H9 (cell line): ENCODE results near the gene PPARD. TPM values are rescaled to one million over a fixed set of nuclear protein-coding genes. Genes with fewer than 3 reads are reported as not detected.

Experiments used
- DNase-seq: peaks from one replicate; pipeline ENCODE4 v3.0.0-alpha.2; 2017
- H2AFZ ChIP-seq: one replicate; pipeline ENCODE4 v1.6.1; 2013; ENCODE audit warnings: mild to moderate bottlenecking, low read length, control low read depth, moderate library complexity
- H2AK5ac ChIP-seq: 2 replicates; pipeline ENCODE4 v1.6.1; 2013; ENCODE audit warnings: low read length, control low read depth, mixed read lengths; ENCODE audit not compliant: insufficient read length
- H2BK120ac ChIP-seq: one replicate; pipeline ENCODE4 v1.6.1; 2013; ENCODE audit warnings: low read depth, mild to moderate bottlenecking, low read length, control low read depth, inconsistent platforms; ENCODE audit not compliant: poor library complexity, severe bottlenecking
- H2BK12ac ChIP-seq: 2 replicates; pipeline ENCODE4 v1.6.1; 2013; ENCODE audit warnings: low read length, control low read depth, mixed read lengths, low read depth; ENCODE audit not compliant: insufficient read length
- H2BK15ac ChIP-seq: 2 replicates; pipeline ENCODE4 v1.6.1; 2013; ENCODE audit warnings: low read depth, low read length, control low read depth
- H2BK20ac ChIP-seq: one replicate; pipeline ENCODE4 v1.6.1; 2013; ENCODE audit warnings: low read depth, mild to moderate bottlenecking, low read length, control low read depth, inconsistent platforms; ENCODE audit not compliant: poor library complexity, severe bottlenecking
- H2BK5ac ChIP-seq: 2 replicates; pipeline ENCODE4 v1.6.1; 2013; ENCODE audit warnings: low read length, control low read depth, mixed read lengths; ENCODE audit not compliant: insufficient read length
- H3K14ac ChIP-seq: 2 replicates; pipeline ENCODE4 v1.6.1; 2013; ENCODE audit warnings: low read length, control low read depth; ENCODE audit not compliant: insufficient read depth
- H3K18ac ChIP-seq: 2 replicates; pipeline ENCODE4 v1.6.1; 2013; ENCODE audit warnings: low read depth, mild to moderate bottlenecking, mixed read lengths, low read length, control low read depth; ENCODE audit not compliant: insufficient read length
- H3K23ac ChIP-seq: 2 replicates; pipeline ENCODE4 v1.6.1; 2013; ENCODE audit warnings: low read length, control low read depth, mixed read lengths, low read depth; ENCODE audit not compliant: insufficient read length
- H3K23me2 ChIP-seq: 2 replicates; pipeline ENCODE4 v1.6.1; 2013; ENCODE audit warnings: low read depth, mild to moderate bottlenecking, mixed read lengths, low read length, control low read depth; ENCODE audit not compliant: insufficient read length, poor library complexity, severe bottlenecking
- H3K27ac ChIP-seq: 2 replicates; pipeline ENCODE4 v1.5.1; 2013; ENCODE audit warnings: low read length, control low read depth, mixed read lengths, low read depth; ENCODE audit not compliant: insufficient read length
- H3K27me3 ChIP-seq: 2 replicates; pipeline ENCODE4 v1.6.1; 2013; ENCODE audit warnings: low read length, control low read depth, inconsistent platforms; ENCODE audit not compliant: insufficient read depth
- H3K4ac ChIP-seq: 2 replicates; pipeline ENCODE4 v1.6.1; 2013; ENCODE audit warnings: low read depth, mild to moderate bottlenecking, control low read depth, inconsistent platforms, low read length, moderate library complexity
- H3K4me1 ChIP-seq: 2 replicates; pipeline ENCODE4 v1.6.1; 2013; ENCODE audit warnings: low read length, control low read depth, inconsistent platforms; ENCODE audit not compliant: insufficient read depth
- H3K4me2 ChIP-seq: 2 replicates; pipeline ENCODE4 v1.6.1; 2013; ENCODE audit warnings: low read length, control low read depth, mixed read lengths; ENCODE audit not compliant: insufficient read length, insufficient read depth
- H3K56ac ChIP-seq: 2 replicates; pipeline ENCODE4 v1.6.1; 2013; ENCODE audit warnings: low read depth, mild to moderate bottlenecking, mixed read lengths, low read length, control low read depth; ENCODE audit not compliant: insufficient read length
- H3K79me1 ChIP-seq: 2 replicates; pipeline ENCODE4 v1.6.1; 2013; ENCODE audit warnings: low read depth, mild to moderate bottlenecking, moderate library complexity, low read length, control low read depth, inconsistent platforms; ENCODE audit not compliant: insufficient read depth, poor library complexity, severe bottlenecking
- H3K79me2 ChIP-seq: 2 replicates; pipeline ENCODE4 v1.6.1; 2013; ENCODE audit warnings: low read length, control low read depth, inconsistent platforms; ENCODE audit not compliant: insufficient read depth
- H3K9ac ChIP-seq: 2 replicates; pipeline ENCODE4 v1.6.1; 2013; ENCODE audit warnings: low read length, control low read depth, mixed read lengths; ENCODE audit not compliant: insufficient read length; ENCODE audit errors: extremely low read depth
- H3K9me3 ChIP-seq: one replicate; pipeline ENCODE4 v1.6.1; 2013; ENCODE audit warnings: low read depth, low read length, inconsistent platforms; ENCODE audit not compliant: control insufficient read depth
- H3T11ph ChIP-seq: one replicate; pipeline ENCODE4 v1.6.1; 2013; ENCODE audit warnings: mild to moderate bottlenecking, low read length, control low read depth, inconsistent platforms
- H4K20me1 ChIP-seq: one replicate; pipeline ENCODE4 v1.6.1; 2013; ENCODE audit not compliant: control insufficient read depth, insufficient read length, insufficient read depth
- H4K5ac ChIP-seq: 2 replicates; pipeline ENCODE4 v1.6.1; 2013; ENCODE audit warnings: low read depth, mild to moderate bottlenecking, mixed read lengths, low read length, control low read depth; ENCODE audit not compliant: insufficient read length
- H4K8ac ChIP-seq: replicated peaks from 2 replicates; pipeline ENCODE4 v1.6.1; 2013; ENCODE audit warnings: low read length, control low read depth, mixed read lengths, low read depth; ENCODE audit not compliant: insufficient read length
- H4K91ac ChIP-seq: 2 replicates; pipeline ENCODE4 v1.6.1; 2013; ENCODE audit warnings: low read depth, mild to moderate bottlenecking, moderate library complexity, mixed read lengths, low read length, control low read depth; ENCODE audit not compliant: insufficient read length
- H3K27ac Mint-ChIP-seq, 3 experiments: 2 replicates in 2 of 3; 3 replicates in 1 of 3; pipeline ENCODE4 v1.8.0; 2020 to 2021; ENCODE audit warnings: mixed read lengths in 3 of 3, mild to moderate bottlenecking in 1 of 3, moderate library complexity in 1 of 3
- H3K27me3 Mint-ChIP-seq: 2 replicates; pipeline ENCODE4 v1.8.0; 2021; ENCODE audit warnings: low read depth, mild to moderate bottlenecking, moderate library complexity, mixed read lengths
- H3K36me3 Mint-ChIP-seq, 3 experiments: 2 replicates in 2 of 3; 3 replicates in 1 of 3; pipeline ENCODE4 v1.8.0; 2020 to 2021; ENCODE audit warnings: low read depth in 3 of 3, mixed read lengths in 3 of 3; ENCODE audit not compliant: insufficient read depth in 1 of 3
- H3K4me1 Mint-ChIP-seq, 2 experiments: 2 replicates each; pipeline ENCODE4 v1.8.0; 2020; ENCODE audit warnings: mixed read lengths in 2 of 2
- H3K4me3 Mint-ChIP-seq, 2 experiments: 2 replicates in 1 of 2; 3 replicates in 1 of 2; pipeline ENCODE4 v1.8.0; 2020 to 2021; ENCODE audit warnings: mild to moderate bottlenecking in 2 of 2, mixed read lengths in 2 of 2, moderate library complexity in 1 of 2
- H3K9me3 Mint-ChIP-seq, 2 experiments: 2 replicates in 1 of 2; 3 replicates in 1 of 2; pipeline ENCODE4 v1.8.0; 2020; ENCODE audit warnings: mild to moderate bottlenecking in 2 of 2, mixed read lengths in 2 of 2, moderate library complexity in 1 of 2
- WGBS: extraction: QIAGEN DNeasy Blood & Tissue Kit; methylation state at CpG from one replicate; pipeline ENCODE4 v1.1.7; 2013; ENCODE audit warnings: missing lambda C conversion rate, low lambda C conversion rate, mixed read lengths; ENCODE audit not compliant: insufficient read length; ENCODE audit errors: extremely low coverage; 5-methylcytosine and 5-hydroxymethylcytosine counted together
- total RNA-seq: library from RNA; stranded (reverse); gene quantifications from 2 replicates; pipeline ENCODE4 v1.2.1, GENCODE V29; 2021
- TF ChIP-seq, protein P1 (sequence below): fragments of 200-600 bp; sonication (generic); conservative IDR thresholded peaks from 3 replicates; pipeline ENCODE4 v1.8.0; 2021; ENCODE audit warnings: antibody characterized with exemption, mild to moderate bottlenecking

The PPARD gene
- total RNA-seq, 1 experiment from 2014 or later: 11.7 TPM

DNA sequence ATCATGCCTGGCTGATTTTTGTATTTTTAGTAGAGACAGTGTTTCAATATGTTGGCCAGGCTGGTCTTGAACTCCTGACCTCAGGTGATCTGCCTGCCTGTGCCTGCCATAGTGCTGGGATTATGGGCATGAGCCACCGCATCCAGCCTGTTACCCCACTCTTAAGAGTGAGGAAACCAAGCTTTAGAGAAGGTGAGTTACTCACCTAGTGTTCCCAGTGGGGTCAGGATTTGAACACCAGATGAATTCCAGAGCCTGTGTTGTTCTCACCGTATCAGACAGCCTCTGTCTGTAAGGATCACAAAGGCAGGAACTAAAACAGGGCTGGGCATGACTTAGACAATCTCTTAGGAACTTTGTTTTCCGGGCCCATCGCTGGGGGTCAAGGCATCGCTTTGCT is 100.3 kb downstream of the PPARD start:
- Histone ChIP-seq H3T11ph (no peak overlapping the region), H4K5ac (no peak overlapping the region), H2BK120ac (no peak overlapping the region), H3K9ac (no peak overlapping the region), H3K79me2 (no peaks in the 10 kb centered on the region), H3K4me2 (no peak overlapping the region), H4K20me1 (no peaks in the 10 kb centered on the region), H3K79me1 (no peaks in the 10 kb centered on the region), H4K91ac (no peak overlapping the region), H2BK5ac (no peak overlapping the region), H3K4me1 (no peaks in the 10 kb centered on the region), H3K56ac (no peak overlapping the region), H4K8ac (no peak overlapping the region), H3K27me3 (no peaks in the 10 kb centered on the region), H2AFZ (no peak overlapping the region), H3K4ac (no peak overlapping the region), H2AK5ac (no peak overlapping the region), H3K9me3 (no peaks in the 10 kb centered on the region), H2BK12ac (no peak overlapping the region), H2BK20ac (no peak overlapping the region), H3K27ac (no peak overlapping the region), H3K14ac (no peak overlapping the region), H3K18ac (no peak overlapping the region), H3K23ac (no peak overlapping the region), H2BK15ac (no peak overlapping the region), H3K23me2 (no peaks in the 10 kb centered on the region)
- Mint-ChIP-seq H3K4me3 (no peak overlapping the region; a peak in 1 of 5 replicates), H3K36me3 (no peaks in the 10 kb centered on the region), H3K4me1 (no peaks in the 10 kb centered on the region), H3K27ac (no peak overlapping the region; a peak in 1 of 7 replicates), H3K27me3 (no peaks in the 10 kb centered on the region), H3K9me3 (no peaks in the 10 kb centered on the region)
- no CpG with 5 or more reads among the region's 5 CpGs for WGBS
- no peak for DNase-seq
- TF ChIP-seq, protein P1, sequence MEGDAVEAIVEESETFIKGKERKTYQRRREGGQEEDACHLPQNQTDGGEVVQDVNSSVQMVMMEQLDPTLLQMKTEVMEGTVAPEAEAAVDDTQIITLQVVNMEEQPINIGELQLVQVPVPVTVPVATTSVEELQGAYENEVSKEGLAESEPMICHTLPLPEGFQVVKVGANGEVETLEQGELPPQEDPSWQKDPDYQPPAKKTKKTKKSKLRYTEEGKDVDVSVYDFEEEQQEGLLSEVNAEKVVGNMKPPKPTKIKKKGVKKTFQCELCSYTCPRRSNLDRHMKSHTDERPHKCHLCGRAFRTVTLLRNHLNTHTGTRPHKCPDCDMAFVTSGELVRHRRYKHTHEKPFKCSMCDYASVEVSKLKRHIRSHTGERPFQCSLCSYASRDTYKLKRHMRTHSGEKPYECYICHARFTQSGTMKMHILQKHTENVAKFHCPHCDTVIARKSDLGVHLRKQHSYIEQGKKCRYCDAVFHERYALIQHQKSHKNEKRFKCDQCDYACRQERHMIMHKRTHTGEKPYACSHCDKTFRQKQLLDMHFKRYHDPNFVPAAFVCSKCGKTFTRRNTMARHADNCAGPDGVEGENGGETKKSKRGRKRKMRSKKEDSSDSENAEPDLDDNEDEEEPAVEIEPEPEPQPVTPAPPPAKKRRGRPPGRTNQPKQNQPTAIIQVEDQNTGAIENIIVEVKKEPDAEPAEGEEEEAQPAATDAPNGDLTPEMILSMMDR: no peak
